HG03378 (cell line): Measurements from ENCODE around the gene ONECUT2.
"Not testable (repeated sequence)": the region's sequence is repeated elsewhere in the genome, so short reads cannot be mapped to it uniquely, and the experiment has no call there.

ENCODE experiments used
- ATAC-seq: cut with Tn5 transposase; IDR thresholded peaks from one replicate; pipeline ENCODE4 v1.9.1; 2021; ENCODE audit warnings: mild to moderate bottlenecking, moderate library complexity; ENCODE audit not compliant: unreplicated experiment

ONECUT2 gene

GRCh38 chr18:57434536-57435494, at the start of gene ONECUT2:
TSS of gene ONECUT2 (plus strand) at chr18:57435374. CDS start at chr18:57435717, 343 bp downstream.
- ATAC-seq = no peak

DNA sequence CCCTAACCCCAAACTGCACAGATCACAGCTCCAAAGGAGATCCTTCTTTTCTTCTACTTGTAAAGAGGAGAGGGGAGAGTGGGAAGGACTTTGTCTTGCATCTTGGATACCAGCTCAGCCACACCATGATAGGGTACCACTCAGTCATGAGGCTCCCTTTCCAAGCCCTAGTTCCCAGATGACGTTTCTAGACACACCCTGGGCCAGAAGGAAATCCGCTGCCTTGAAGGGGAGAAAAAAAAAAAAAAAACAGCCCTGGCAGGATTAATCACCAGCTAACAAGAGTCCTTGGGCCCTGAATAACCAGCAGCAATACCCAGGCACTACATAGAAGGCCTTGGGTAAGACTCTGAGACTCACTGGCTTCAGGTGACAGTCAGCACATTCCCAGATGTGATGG, 45.9 kb upstream of the ONECUT2 start:
- no peak for ATAC-seq

DNA sequence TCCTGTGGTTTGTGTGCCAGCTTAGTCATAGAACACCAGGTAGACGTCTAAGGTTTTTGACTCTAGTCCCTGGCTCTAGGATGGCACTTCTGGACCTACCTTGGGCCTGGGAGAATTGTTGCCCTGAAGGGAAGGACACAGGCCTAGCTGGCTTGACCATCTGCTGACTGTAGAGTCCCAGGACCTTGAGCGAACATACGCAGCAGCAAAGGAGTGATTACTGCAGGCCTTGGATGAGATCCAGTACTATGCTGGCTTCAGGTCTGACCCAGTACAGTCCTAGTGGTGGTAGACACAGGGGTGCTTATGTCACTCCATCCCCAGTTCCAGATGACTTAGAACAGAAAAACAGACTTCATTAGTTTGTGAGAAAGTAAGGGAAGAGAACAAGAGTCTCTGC, 45.1 kb upstream of the ONECUT2 start:
- ATAC-seq = no peak

DNA sequence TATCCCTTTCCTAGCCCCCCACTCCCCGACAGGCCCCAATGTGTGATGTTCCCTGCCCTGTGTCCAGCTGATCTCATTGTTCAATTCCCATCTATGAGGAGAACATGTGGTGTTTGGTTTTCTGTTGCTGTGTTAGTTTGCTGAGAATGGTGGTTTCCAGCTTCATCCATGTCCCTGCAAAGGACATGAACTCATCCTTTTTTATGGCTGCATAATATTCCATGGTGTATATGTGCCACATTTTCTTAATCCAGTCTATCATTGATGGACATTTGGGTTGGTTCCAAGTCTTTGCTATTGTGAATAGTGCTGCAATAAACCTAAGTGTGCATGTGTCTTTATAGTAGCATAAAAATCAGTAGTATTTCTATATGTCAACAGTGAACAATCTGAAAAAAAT, 40.4 kb upstream of the ONECUT2 start:
- ATAC-seq = not testable (repeated sequence)

- not testable (repeated sequence) for ATAC-seq
Measured at GRCh38 chr18:57396831-57397230, 38.3 kb upstream of the ONECUT2 start.

DNA sequence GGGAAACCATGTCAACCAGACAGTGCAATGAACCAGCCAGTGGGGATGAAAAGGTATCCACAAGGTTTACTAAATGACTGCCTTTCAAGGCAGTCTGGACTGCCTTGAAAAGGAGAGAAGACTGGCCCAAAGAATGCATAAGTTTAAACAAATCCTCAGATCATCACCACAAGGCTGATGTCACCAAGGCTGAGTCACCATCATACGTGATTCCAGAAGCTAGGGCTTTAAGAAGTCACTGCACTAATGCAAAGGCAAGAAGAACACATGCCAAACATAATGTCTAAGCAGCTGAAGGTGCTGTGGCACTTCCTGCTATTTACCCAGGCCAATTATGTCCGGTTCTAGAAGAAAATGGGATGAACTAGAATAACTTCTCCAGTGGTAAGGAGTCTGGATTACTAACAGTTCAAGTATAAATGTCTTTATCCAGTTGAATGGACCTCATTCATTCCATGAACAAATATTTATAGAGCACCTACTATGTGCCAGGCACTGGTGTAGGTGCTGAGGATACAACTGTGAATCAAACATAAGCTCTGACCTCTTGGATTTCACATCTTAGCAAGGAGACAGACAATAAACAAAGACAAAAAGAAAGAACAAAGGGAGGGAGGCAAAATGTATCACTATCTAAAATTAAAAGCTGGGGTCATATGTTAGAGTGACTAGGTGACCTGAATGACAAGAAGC, 37.6 kb upstream of the ONECUT2 start:
- ATAC-seq = no peak

DNA sequence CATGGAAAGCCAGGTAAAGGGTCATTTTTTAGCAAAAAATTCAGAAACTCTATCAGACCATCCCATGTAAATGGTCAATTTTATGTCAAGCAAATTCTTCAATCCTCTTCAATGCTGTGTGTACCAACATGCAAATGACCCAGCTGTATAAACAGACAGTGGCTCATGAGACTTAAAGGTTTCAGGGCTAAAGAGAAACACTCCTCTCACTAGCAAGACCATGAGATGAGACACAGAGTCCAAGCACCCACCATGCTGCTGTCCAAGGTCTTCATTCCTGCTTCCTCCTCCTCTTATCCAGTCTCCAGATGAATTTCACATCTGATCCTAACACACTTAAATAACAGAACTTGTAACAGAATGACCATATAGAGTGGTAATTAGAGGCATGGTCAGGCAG, 30.8 kb upstream of the ONECUT2 start:
- ATAC-seq = no peak

GRCh38 chr18:57409650-57410049, 25.5 kb upstream of the ONECUT2 start:
- no peak for ATAC-seq

DNA sequence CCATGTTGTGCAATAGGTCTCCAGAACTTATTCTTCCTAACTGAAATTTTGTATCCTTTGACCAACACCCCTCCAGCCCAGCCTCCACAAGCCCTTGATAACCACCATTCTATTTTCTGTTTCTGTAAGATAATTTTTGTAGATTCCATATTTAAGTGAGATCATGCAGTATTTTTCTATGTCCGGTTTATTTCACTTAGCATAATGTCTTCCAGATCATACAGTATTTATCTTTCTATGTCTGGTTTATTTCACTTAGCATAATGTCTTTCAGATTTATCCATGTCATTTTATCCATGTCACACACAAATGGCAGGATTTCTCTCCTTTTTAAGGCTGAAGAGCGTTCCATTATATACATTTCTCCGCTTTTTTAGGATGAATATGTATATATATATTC, 24.4 kb upstream of the ONECUT2 start:
- no peak for ATAC-seq

- no peak for ATAC-seq
Measured at GRCh38 chr18:57416542-57416941, 18.6 kb upstream of the ONECUT2 start.

GRCh38 chr18:57422313-57422872, 12.8 kb upstream of the ONECUT2 start:
- ATAC-seq = no peak

GRCh38 chr18:57423821-57424220, 11.4 kb upstream of the ONECUT2 start:
- ATAC-seq = no peak

DNA sequence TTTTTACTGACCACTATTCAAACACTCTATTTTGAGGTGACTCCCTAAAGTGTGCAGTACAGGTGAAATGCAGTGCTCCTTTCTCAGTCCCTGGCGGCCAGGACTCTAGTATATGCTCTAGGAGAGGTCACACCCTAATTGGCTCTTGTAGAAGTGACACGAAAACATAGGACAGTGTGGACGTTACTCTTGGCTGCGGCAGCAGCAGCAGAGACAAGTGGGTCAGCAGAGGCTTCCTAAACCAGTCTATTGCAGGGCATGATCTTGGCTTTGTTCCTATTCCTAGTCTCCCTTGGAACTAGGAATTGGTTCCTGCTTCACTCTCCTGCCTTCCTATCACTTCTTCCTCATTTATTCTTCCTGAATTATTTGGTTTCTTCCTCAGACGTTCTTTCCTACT, 10.1 kb upstream of the ONECUT2 start:
- no peak for ATAC-seq

- ATAC-seq = peak; percentile 56
Measured at GRCh38 chr18:57426187-57426586, 9.0 kb upstream of the ONECUT2 start.

DNA sequence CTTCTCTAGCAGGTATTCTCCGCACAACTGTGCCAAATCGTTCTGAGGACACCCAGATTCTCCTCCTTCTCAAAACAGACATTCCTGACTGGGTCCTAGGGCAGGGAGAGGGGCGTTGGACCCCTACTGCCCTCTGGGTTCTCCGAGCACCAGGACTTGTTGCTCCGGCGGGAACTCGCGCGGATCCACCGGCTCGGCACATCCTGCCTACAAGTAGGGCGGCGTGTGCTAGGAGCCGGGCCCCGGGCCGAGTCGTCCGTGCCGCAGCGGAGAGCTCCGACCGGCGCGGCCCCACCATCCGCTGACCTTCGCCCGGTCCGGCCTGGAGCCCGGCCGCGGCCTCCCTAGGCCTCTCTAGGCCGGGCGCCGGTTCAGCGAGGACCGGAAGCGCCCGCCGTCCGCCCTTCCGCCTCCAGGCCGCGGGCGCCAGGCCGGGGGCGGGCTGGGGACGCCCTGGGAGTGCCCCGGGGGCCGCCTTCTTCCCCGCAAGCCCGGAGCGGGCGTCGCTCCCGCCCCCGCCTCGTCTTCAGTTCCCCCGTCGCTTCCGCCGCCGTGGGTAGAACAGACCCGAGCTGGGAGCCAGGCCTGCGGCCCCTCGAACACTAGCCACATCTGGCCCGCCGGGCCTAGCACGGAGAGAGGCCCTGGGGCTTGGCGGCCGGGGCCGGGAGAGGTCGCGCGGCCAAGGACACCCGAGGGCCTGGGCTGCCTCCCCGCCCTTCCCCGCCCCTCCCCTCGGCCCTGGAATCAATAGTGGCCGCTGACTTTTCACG, 7.6 kb upstream of the ONECUT2 start:
- no peak for ATAC-seq

DNA sequence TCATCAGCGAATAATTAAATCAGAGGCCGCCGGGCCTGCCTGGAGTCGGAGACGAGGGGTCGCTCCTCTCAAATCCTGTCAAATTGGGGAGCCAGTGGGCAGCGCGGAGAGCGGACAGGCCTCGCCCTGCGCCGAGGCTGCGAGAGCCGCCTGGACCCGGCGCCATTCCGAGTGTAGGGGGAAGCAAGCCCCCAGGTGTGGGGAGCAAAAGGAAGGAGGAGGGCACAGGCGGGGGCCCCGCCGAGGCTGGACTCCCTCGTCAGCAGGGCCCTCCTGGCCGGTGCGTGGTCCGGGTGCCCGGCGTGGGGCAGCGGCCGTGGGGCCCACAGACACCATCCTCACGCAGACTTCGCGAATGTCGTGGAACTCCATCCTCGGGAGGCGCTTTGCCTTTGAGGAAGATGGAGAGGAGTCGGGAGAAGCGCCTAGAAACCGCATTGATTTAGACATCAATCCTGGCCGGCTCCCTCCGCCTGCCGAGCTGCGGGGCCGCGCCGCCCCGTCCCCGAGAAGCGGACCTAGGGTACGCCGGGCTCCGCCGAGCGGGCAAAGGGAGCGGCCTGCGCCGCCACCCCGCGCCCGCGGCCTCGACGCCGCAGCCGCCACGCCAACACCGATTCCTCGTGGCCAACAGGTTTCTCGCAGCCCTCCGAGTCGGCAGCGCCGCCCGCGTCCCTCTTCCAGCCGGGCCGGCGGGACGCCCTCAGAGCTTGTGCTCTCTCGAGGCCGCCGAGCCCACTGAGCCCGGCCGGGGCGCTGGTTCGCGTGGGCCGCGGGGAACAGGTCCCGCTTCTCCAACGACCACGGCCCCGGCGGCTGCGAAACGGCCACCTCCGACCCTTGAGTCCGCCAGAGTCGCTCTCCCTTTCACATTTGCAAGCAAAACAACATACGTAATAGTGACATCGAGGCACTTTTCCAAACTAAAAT, 6.7 kb upstream of the ONECUT2 start:
- ATAC-seq = no peak

DNA sequence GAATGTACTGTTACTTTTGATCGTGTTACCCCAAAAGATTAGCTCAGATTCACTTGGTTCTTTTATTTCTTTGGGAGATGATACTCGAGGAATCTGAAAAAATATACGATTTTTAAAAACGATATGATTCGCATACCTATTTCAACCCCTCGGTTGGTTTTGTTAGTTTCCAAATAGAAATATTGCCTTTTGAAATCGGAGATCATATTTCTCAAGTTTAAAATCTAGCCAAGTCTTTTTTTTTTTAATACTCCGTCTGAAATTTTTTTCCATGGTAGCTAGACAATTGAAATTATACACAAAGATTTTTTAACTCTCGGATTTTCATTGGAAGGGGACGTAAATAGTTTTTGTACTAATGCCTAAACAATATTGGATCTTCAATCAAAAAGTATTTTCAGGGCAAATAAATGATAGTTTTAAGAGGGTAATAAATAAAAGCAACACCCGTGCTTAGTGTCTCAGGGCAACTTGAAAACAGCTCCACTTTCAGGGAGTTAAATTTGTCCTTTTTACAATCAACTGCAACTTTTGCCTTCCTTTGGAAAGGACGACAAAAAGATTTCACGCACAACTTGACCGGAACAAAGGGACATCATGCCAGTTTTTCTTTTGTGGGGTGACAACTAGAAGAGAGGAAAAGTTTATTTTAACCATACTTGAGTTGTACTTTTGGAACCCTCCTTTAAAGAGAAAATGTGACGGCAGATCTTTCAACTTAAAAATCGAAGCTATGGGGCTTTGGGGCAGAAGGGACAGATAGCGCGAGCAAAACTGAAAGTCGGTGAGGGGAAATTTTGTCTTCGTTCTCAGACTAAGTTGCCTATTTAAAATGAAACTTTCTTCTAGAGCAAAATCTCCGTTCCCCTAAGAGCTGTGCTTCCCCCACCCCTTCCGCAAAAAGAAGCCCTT, 5.8 kb upstream of the ONECUT2 start:
- ATAC-seq = no peak

- no peak for ATAC-seq
Measured at GRCh38 chr18:57430079-57431001, 4.8 kb upstream of the ONECUT2 start.
